SU-DHL-6 (cell line): ENCODE data around the gene RAB3GAP2.

ENCODE experiments used
- H2AFZ ChIP-seq: fragments of 200-600 bp; sonication (generic); 2 replicates; pipeline ENCODE4 v1.6.1; 2014; ENCODE audit warnings: low read depth, mild to moderate bottlenecking, moderate library complexity, mixed read lengths, antibody characterized with exemption, low read length; ENCODE audit not compliant: severe bottlenecking
- H3F3A ChIP-seq: fragments of 200-600 bp; shearing (Covaris generic); 2 replicates; pipeline ENCODE4 v1.6.0; 2016; ENCODE audit warnings: antibody characterized with exemption, mild to moderate bottlenecking; ENCODE audit not compliant: insufficient read depth
- H3K27ac ChIP-seq: fragments of 200-600 bp; sonication (generic); 2 replicates; pipeline ENCODE4 v1.5.1; 2016; ENCODE audit warnings: low read depth, mild to moderate bottlenecking, low read length, moderate library complexity, mixed read lengths
- H3K27me3 ChIP-seq: fragments of 200-600 bp; sonication (generic), shearing (Covaris generic); 2 replicates; pipeline ENCODE4 v1.6.0; 2014; ENCODE audit warnings: mild to moderate bottlenecking, low read length
- H3K36me3 ChIP-seq: fragments of 200-600 bp; sonication (generic); 2 replicates; pipeline ENCODE4 v1.6.1; 2014; ENCODE audit warnings: mild to moderate bottlenecking, low read length, mixed read lengths
- H3K4me2 ChIP-seq: fragments of 300-600, 200-600 bp; shearing (Covaris generic), sonication (generic); 2 replicates; pipeline ENCODE4 v1.6.0; 2014; ENCODE audit warnings: low read length, low read depth, mild to moderate bottlenecking; ENCODE audit not compliant: poor library complexity, severe bottlenecking
- H3K4me3 ChIP-seq: fragments of 200-600 bp; sonication (generic); 2 replicates; pipeline ENCODE4 v1.5.1; 2014; ENCODE audit warnings: antibody characterized with exemption, low read length, mild to moderate bottlenecking, mixed read lengths; ENCODE audit not compliant: insufficient read depth, poor library complexity, severe bottlenecking
- H3K79me2 ChIP-seq: fragments of 200-600 bp; sonication (generic); 2 replicates; pipeline ENCODE4 v1.6.1; 2014; ENCODE audit warnings: mild to moderate bottlenecking, low read length, moderate library complexity; ENCODE audit not compliant: insufficient read depth
- H3K9ac ChIP-seq: fragments of 200-600 bp; sonication (generic); 2 replicates; pipeline ENCODE4 v1.7.0; 2014; ENCODE audit warnings: mild to moderate bottlenecking, low read length
- H3K9me2 ChIP-seq: fragments of 200-600 bp; sonication (generic); replicated peaks from 2 replicates; pipeline ENCODE4 v1.6.1; 2014; ENCODE audit warnings: low read length; ENCODE audit not compliant: insufficient read depth
- H3K9me3 ChIP-seq: fragments of 200-600 bp; sonication (generic); 2 replicates; pipeline ENCODE4 v1.6.1; 2014; ENCODE audit warnings: low read length, mixed read lengths; ENCODE audit not compliant: insufficient read depth
- H4K20me1 ChIP-seq: fragments of 200-600 bp; sonication (generic); 2 replicates; pipeline ENCODE4 v1.6.1; 2014; ENCODE audit warnings: low read depth, mild to moderate bottlenecking, antibody characterized with exemption, low read length, moderate library complexity, mixed read lengths
- EZH2phosphoT487 ChIP-seq: fragments of 200-600 bp; sonication (generic), shearing (Covaris generic); conservative IDR thresholded peaks from 2 replicates; pipeline ENCODE4 v1.6.1; 2018; ENCODE audit warnings: mild to moderate bottlenecking, antibody characterized with exemption, low read length, moderate library complexity, mixed read lengths
- TF ChIP-seq, protein P1 (sequence below): fragments of 200-600 bp; sonication (generic); IDR thresholded peaks from one replicate; pipeline ENCODE4 v1.5.1; 2017; ENCODE audit warnings: antibody characterized with exemption, mild to moderate bottlenecking, low read length, moderate library complexity; ENCODE audit not compliant: insufficient read depth, poor library complexity, severe bottlenecking

Gene RAB3GAP2

DNA sequence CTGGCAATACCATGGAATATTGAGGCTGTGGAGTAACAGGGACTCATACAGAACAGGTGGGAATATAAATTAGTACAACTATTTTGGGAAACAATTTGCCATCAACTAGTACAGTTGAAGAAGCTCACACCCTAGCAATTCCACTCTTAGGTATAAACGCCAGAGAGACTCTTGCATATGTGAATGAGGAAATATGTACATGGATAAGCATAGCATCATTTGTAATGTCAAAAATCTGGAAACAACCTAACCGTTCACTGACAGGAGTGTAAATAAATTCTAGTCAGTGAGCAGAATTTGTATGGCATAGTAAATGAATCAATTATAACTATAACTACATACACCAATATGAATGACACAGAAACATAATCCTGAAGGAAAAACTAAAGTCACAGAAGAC lies 83.7 kb downstream of the RAB3GAP2 start:
- H3K36me3 ChIP-seq = peaks cover 33% of the 10 kb centered on the region; the same call in 1 of the 2 replicates
- H4K20me1 ChIP-seq = no peaks in the 10 kb centered on the region
- H3K4me3 ChIP-seq = no peak overlapping the region
- 0 out of 2 replicates have a peak, but pooled peaks cover 7% of the 10 kb centered on the region for H3F3A ChIP-seq
- H3K9ac ChIP-seq = no peak overlapping the region
- no peaks in the 10 kb centered on the region for H3K9me2 ChIP-seq
- no peaks in the 10 kb centered on the region for H3K79me2 ChIP-seq
- H2AFZ ChIP-seq = no peak overlapping the region
- no peak overlapping the region for H3K4me2 ChIP-seq
- no peaks in the 10 kb centered on the region for H3K27me3 ChIP-seq
- H3K27ac ChIP-seq = no peak overlapping the region
- H3K9me3 ChIP-seq = no peaks in the 10 kb centered on the region
- no peak for TF ChIP-seq EZH2phosphoT487
- TF ChIP-seq, protein P1, sequence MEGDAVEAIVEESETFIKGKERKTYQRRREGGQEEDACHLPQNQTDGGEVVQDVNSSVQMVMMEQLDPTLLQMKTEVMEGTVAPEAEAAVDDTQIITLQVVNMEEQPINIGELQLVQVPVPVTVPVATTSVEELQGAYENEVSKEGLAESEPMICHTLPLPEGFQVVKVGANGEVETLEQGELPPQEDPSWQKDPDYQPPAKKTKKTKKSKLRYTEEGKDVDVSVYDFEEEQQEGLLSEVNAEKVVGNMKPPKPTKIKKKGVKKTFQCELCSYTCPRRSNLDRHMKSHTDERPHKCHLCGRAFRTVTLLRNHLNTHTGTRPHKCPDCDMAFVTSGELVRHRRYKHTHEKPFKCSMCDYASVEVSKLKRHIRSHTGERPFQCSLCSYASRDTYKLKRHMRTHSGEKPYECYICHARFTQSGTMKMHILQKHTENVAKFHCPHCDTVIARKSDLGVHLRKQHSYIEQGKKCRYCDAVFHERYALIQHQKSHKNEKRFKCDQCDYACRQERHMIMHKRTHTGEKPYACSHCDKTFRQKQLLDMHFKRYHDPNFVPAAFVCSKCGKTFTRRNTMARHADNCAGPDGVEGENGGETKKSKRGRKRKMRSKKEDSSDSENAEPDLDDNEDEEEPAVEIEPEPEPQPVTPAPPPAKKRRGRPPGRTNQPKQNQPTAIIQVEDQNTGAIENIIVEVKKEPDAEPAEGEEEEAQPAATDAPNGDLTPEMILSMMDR = no peak

GRCh38 chr1:220186752-220187151 lies 85.5 kb downstream of the RAB3GAP2 start:
- no peaks in the 10 kb centered on the region for H3K9me2 ChIP-seq
- 0 out of 2 replicates have a peak, but pooled peaks cover 7% of the 10 kb centered on the region for H3F3A ChIP-seq
- H3K27me3 ChIP-seq = no peaks in the 10 kb centered on the region
- H3K9me3 ChIP-seq = no peaks in the 10 kb centered on the region
- H3K27ac ChIP-seq = no peak overlapping the region
- H3K36me3 ChIP-seq = peaks cover 26% of the 10 kb centered on the region; the same call in 1 of the 2 replicates
- no peaks in the 10 kb centered on the region for H4K20me1 ChIP-seq
- no peak overlapping the region for H3K4me3 ChIP-seq
- no peaks in the 10 kb centered on the region for H3K79me2 ChIP-seq
- TF ChIP-seq, protein P1 = no peak
- no peak for TF ChIP-seq EZH2phosphoT487
- H3K9ac ChIP-seq = no peak overlapping the region
- H2AFZ ChIP-seq = no peak overlapping the region
- no peak overlapping the region for H3K4me2 ChIP-seq

DNA sequence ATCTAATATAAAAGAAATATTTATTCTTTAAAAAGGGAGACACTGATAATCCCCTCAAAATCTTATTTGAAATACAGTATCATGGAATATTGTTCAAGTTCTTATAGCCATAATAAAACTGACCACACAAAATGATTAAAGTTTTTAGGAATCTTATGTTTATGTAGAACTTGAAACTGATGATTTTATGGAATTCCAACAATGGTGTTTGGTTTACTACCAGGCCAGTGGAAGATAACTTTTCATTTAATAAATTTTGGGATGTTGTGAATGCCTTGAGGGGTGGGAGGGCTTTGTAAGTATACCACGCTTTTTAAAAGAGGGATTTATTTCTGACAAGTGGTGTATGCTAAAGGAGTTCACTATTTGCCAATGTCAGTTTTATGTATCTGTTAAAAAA lies 87.7 kb downstream of the RAB3GAP2 start:
- no peaks in the 10 kb centered on the region for H3K79me2 ChIP-seq
- H3K4me2 ChIP-seq = no peak overlapping the region
- H3K27ac ChIP-seq = no peak overlapping the region
- no peak overlapping the region for H2AFZ ChIP-seq
- no peak for TF ChIP-seq EZH2phosphoT487
- TF ChIP-seq, protein P1 = no peak
- H3K36me3 ChIP-seq = peaks cover 26% of the 10 kb centered on the region; the same call in 1 of the 2 replicates
- no peak overlapping the region for H3K9ac ChIP-seq
- H3K27me3 ChIP-seq = no peaks in the 10 kb centered on the region
- H3K9me3 ChIP-seq = no peaks in the 10 kb centered on the region
- H3K4me3 ChIP-seq = no peak overlapping the region
- H3F3A ChIP-seq = no peaks in the 10 kb centered on the region
- no peaks in the 10 kb centered on the region for H4K20me1 ChIP-seq
- H3K9me2 ChIP-seq = no peaks in the 10 kb centered on the region
